GM23338 (cell line): ENCODE results near the gene MFAP3L. TPM values are rescaled to one million over a fixed set of nuclear protein-coding genes. Genes with fewer than 3 reads are reported as not detected.
"Not testable (repeated sequence)": the region's sequence is repeated elsewhere in the genome, so short reads cannot be mapped to it uniquely, and the experiment has no call there.

Experiments
- ATAC-seq: fragments of 200-7000 bp; cut with Tn5 transposase; 3 replicates; pipeline ENCODE4 v1.9.1; 2020
- DNase-seq: peaks from one replicate; pipeline ENCODE4 v3.0.0-alpha.2; 2015; ENCODE audit warnings: low spot score
- H2AFZ ChIP-seq: fragments of 200-600 bp; sonication (generic); 2 replicates; pipeline ENCODE4 v1.8.0; 2016; ENCODE audit warnings: antibody characterized with exemption, mild to moderate bottlenecking, moderate library complexity
- H3F3A ChIP-seq: fragments of 200-600 bp; sonication (generic); replicated peaks from 2 replicates; pipeline ENCODE4 v1.8.0; 2017; ENCODE audit warnings: antibody characterized with exemption, mixed run types, low read depth
- H3K27ac ChIP-seq: fragments of 200-600 bp; sonication (generic); 2 replicates; pipeline ENCODE4 v1.6.1; 2016; ENCODE audit warnings: low read depth
- H3K27me3 ChIP-seq: fragments of 200-600 bp; sonication (generic); 2 replicates; pipeline ENCODE4 v1.8.0; 2016; ENCODE audit warnings: mild to moderate bottlenecking, mixed run types, moderate library complexity; ENCODE audit not compliant: insufficient read depth
- H3K36me3 ChIP-seq: fragments of 200-600 bp; sonication (generic); 2 replicates; pipeline ENCODE4 v1.8.0; 2016; ENCODE audit warnings: mild to moderate bottlenecking; ENCODE audit not compliant: insufficient read depth
- H3K4me1 ChIP-seq: fragments of 200-600 bp; sonication (generic); 2 replicates; pipeline ENCODE4 v1.8.0; 2016; ENCODE audit warnings: mild to moderate bottlenecking, moderate library complexity; ENCODE audit not compliant: insufficient read depth
- H3K4me2 ChIP-seq: fragments of 200-600 bp; sonication (generic); 2 replicates; pipeline ENCODE4 v1.7.1; 2017; ENCODE audit warnings: mixed run types
- H3K4me3 ChIP-seq: fragments of 200-600 bp; sonication (generic); 2 replicates; pipeline ENCODE4 v1.6.1; 2016; ENCODE audit warnings: mixed run types
- H3K79me2 ChIP-seq: fragments of 200-600 bp; sonication (generic); replicated peaks from 2 replicates; pipeline ENCODE4 v1.8.0; 2017; ENCODE audit warnings: mild to moderate bottlenecking; ENCODE audit not compliant: insufficient read depth
- H3K9me2 ChIP-seq: fragments of 200-600 bp; sonication (generic); 2 replicates; pipeline ENCODE4 v1.8.0; 2017; ENCODE audit not compliant: insufficient read depth
- H4K20me1 ChIP-seq: fragments of 200-600 bp; sonication (generic); replicated peaks from 2 replicates; pipeline ENCODE4 v1.8.0; 2017; ENCODE audit warnings: mild to moderate bottlenecking; ENCODE audit not compliant: insufficient read depth
- H3K27ac Mint-ChIP-seq: 2 replicates; pipeline ENCODE4 v1.8.0; 2020; ENCODE audit warnings: inconsistent platforms, mild to moderate bottlenecking, moderate library complexity, mixed read lengths
- H3K27me3 Mint-ChIP-seq: 3 replicates; pipeline ENCODE4 v1.8.0; 2022; ENCODE audit warnings: low read depth, mild to moderate bottlenecking, moderate library complexity, mixed read lengths, inconsistent platforms; ENCODE audit not compliant: insufficient read depth, poor library complexity
- H3K36me3 Mint-ChIP-seq: 3 replicates; pipeline ENCODE4 v1.8.0; 2021; ENCODE audit warnings: low read depth, mild to moderate bottlenecking, inconsistent platforms, moderate library complexity, mixed read lengths
- H3K4me1 Mint-ChIP-seq: 3 replicates; pipeline ENCODE4 v1.8.0; 2020; ENCODE audit warnings: mild to moderate bottlenecking, inconsistent platforms, mixed read lengths
- H3K4me3 Mint-ChIP-seq: 3 replicates; pipeline ENCODE4 v1.8.0; 2021; ENCODE audit warnings: moderate library complexity, mild to moderate bottlenecking, inconsistent platforms, mixed read lengths
- H3K9me3 Mint-ChIP-seq: 3 replicates; pipeline ENCODE4 v1.8.0; 2020; ENCODE audit warnings: moderate library complexity, mild to moderate bottlenecking, inconsistent platforms, mixed read lengths
- CTCF ChIP-seq, 2 experiments: fragments of 200-600 bp in 1 of 2; sonication (generic) in 1 of 2; conservative IDR thresholded peaks; 2 replicates each; pipeline versions ENCODE4 v1.5.1 to v1.6.1; 2016 to 2017; ENCODE audit warnings: antibody characterized with exemption in 2 of 2, low read depth in 2 of 2, mild to moderate bottlenecking in 2 of 2, moderate library complexity in 1 of 2
- ETS1 ChIP-seq: IDR thresholded peaks from 2 replicates; pipeline ENCODE4 v1.6.1; 2016; ENCODE audit warnings: antibody characterized with exemption
- EZH2 ChIP-seq: fragments of 200-600 bp; sonication (generic); IDR thresholded peaks from one replicate; pipeline ENCODE4 v1.8.0; 2017; ENCODE audit warnings: antibody characterized with exemption, mild to moderate bottlenecking, low read depth; ENCODE audit not compliant: unreplicated experiment
- POLR2AphosphoS5 ChIP-seq: IDR thresholded peaks from 2 replicates; pipeline ENCODE4 v1.6.1; 2016; ENCODE audit warnings: antibody characterized with exemption, low read depth
- ZNF331 ChIP-seq: fragments of 250-450 bp; sonication (Bioruptor Pico); IDR thresholded peaks from 2 replicates; pipeline ENCODE4 v1.5.0; 2020; ENCODE audit warnings: low read depth, mild to moderate bottlenecking, moderate library complexity
- polyA plus RNA-seq: library from polyadenylated mRNA; unstranded; fragments of >200 nt; fragmentation: Nextera tagmentation; extraction: Ambion mirVana; gene quantifications from 2 replicates; pipeline ENCODE4 v1.2.1, GENCODE V29; 2016
- total RNA-seq: library from RNA; depleted of rRNA; stranded (reverse); fragments of >200 nt; shearing (Covaris generic); gene quantifications from 2 replicates; pipeline ENCODE4 v1.2.3, GENCODE V29; 2014
- TF ChIP-seq, protein P1 (sequence below): IDR thresholded peaks from one replicate; pipeline ENCODE4 v1.6.1; 2018; ENCODE audit warnings: antibody characterized with exemption; ENCODE audit not compliant: unreplicated experiment

Gene MFAP3L
- total and polyA plus RNA-seq, 2 experiments from 2014 or later: 3.4 to 7.9 TPM

DNA sequence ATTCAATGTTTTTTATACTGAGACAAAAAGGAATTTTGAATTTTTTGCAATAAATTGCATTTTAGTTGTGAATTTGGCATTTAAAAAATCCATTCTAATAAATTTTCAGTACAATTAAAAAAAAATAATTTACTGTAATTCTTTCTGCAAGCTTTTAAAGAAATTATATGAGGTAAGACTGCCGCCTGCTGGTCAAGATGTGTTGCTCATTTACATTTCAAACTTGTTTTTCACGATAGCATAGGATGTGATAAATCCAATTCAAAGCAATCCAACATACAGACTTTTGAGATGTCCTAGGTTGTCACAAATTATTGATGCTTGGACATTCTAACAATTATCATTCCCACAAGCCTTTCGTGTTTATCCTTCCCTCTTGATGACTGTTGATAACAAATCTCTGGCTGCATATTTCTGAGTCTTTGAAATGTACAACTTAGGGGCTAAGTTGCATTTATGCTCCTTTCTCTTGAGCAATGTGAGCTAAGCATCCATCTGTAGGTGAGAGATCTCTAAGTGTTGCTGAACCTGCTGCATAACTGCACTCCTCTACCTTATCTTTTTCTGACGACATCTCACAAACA is 21.7 kb upstream of the MFAP3L start:
- Histone ChIP-seq H3K79me2 (no peaks in the 10 kb centered on the region), H3K27ac (no peak overlapping the region), H4K20me1 (no peaks in the 10 kb centered on the region), H3K4me1 (no peaks in the 10 kb centered on the region), H3K27me3 (no peaks in the 10 kb centered on the region), H3K9me2 (no peaks in the 10 kb centered on the region; the same call in 1 of the 2 replicates), H3F3A (no peaks in the 10 kb centered on the region), H3K36me3 (no peaks in the 10 kb centered on the region), H3K4me2 (no peak overlapping the region), H3K4me3 (no peak overlapping the region), H2AFZ (no peak overlapping the region)
- no peaks in the 10 kb centered on the region; the same call in 2 of the 3 replicates for H3K4me1 Mint-ChIP-seq
- peaks cover 18% of the 10 kb centered on the region; the same call in 2 of the 3 replicates for H3K9me3 Mint-ChIP-seq
- H3K4me3 Mint-ChIP-seq: no peak overlapping the region
- H3K27me3 Mint-ChIP-seq: no peaks in the 10 kb centered on the region
- DNase-seq (peak; percentile 79), ATAC-seq (no peak)
- H3K27ac Mint-ChIP-seq: no peak overlapping the region
- no peaks in the 10 kb centered on the region for H3K36me3 Mint-ChIP-seq
- TF ChIP-seq CTCF (conservative IDR thresholded peaks at IDR 0.05; ENCODE audit: low read depth in 2 of 2): peak; percentile 69 to 90
- TF ChIP-seq, protein P1, sequence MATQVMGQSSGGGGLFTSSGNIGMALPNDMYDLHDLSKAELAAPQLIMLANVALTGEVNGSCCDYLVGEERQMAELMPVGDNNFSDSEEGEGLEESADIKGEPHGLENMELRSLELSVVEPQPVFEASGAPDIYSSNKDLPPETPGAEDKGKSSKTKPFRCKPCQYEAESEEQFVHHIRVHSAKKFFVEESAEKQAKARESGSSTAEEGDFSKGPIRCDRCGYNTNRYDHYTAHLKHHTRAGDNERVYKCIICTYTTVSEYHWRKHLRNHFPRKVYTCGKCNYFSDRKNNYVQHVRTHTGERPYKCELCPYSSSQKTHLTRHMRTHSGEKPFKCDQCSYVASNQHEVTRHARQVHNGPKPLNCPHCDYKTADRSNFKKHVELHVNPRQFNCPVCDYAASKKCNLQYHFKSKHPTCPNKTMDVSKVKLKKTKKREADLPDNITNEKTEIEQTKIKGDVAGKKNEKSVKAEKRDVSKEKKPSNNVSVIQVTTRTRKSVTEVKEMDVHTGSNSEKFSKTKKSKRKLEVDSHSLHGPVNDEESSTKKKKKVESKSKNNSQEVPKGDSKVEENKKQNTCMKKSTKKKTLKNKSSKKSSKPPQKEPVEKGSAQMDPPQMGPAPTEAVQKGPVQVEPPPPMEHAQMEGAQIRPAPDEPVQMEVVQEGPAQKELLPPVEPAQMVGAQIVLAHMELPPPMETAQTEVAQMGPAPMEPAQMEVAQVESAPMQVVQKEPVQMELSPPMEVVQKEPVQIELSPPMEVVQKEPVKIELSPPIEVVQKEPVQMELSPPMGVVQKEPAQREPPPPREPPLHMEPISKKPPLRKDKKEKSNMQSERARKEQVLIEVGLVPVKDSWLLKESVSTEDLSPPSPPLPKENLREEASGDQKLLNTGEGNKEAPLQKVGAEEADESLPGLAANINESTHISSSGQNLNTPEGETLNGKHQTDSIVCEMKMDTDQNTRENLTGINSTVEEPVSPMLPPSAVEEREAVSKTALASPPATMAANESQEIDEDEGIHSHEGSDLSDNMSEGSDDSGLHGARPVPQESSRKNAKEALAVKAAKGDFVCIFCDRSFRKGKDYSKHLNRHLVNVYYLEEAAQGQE: no peak

GRCh38 chr4:170046156-170046555 is 20.0 kb upstream of the MFAP3L start:
- H3K79me2 ChIP-seq, H3K27ac Mint-ChIP-seq, H3K36me3 Mint-ChIP-seq, ATAC-seq, H3K36me3 ChIP-seq, H3K27me3 ChIP-seq, H3K27me3 Mint-ChIP-seq, H3K4me1 Mint-ChIP-seq, H4K20me1 ChIP-seq, H3K4me2 ChIP-seq, H3K27ac ChIP-seq, H3F3A ChIP-seq, H3K4me3 Mint-ChIP-seq, H3K4me1 ChIP-seq, H2AFZ ChIP-seq, H3K9me2 ChIP-seq, DNase-seq, H3K4me3 ChIP-seq: not testable (repeated sequence)
- H3K9me3 Mint-ChIP-seq: peaks cover 18% of the 10 kb centered on the region; the same call in 2 of the 3 replicates

DNA sequence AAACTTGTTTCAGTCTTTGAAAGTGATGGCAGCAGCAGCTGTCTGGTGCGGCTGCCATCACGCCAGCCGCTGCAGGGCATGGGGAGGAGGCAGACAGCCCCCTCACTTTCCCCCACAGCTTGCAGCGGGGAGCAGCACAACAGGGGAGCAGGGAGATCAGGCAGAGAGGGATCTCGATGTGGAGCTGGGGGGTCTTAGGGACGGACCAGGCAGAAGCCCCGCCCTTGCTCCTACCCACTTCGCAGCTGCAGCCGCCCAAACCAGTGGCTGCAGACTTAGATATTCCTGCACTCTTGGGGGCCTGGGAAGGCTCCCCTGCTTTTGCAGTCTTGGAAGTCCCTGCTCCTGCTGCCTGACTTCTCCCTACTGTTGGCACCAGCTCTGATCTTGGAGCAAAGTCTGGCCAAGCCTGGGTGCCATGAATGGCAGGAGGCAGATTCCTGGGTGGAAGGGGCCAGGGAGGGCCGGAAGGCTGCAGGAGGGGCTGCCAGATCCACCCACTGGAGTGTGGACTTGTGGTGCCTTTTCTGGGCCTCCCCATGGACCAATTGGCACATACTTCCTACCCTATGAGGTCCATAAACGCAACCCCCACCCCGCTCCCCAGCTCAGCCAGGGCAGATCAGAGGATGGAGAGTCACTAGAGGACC is 14.0 kb upstream of the MFAP3L start:
- Histone ChIP-seq H3K4me1 (no peaks in the 10 kb centered on the region), H2AFZ (no peak overlapping the region), H3K79me2 (no peaks in the 10 kb centered on the region), H3K36me3 (no peaks in the 10 kb centered on the region), H3F3A (no peaks in the 10 kb centered on the region), H3K4me3 (no peak overlapping the region), H3K27ac (no peak overlapping the region), H3K4me2 (no peak overlapping the region), H3K9me2 (no peaks in the 10 kb centered on the region), H3K27me3 (no peaks in the 10 kb centered on the region), H4K20me1 (no peaks in the 10 kb centered on the region)
- peaks cover 3% of the 10 kb centered on the region; the same call in 1 of the 3 replicates for H3K9me3 Mint-ChIP-seq
- TF ChIP-seq POLR2AphosphoS5: no peak
- no peak for TF ChIP-seq ZNF331 (CRISPR knock-in tag)
- no peak for TF ChIP-seq ETS1
- TF ChIP-seq EZH2: no peak
- ATAC-seq: no peak
- no peak for DNase-seq
- no peak overlapping the region for H3K27ac Mint-ChIP-seq
- peaks cover 14% of the 10 kb centered on the region for H3K4me1 Mint-ChIP-seq
- H3K27me3 Mint-ChIP-seq: no peaks in the 10 kb centered on the region
- no peak overlapping the region for H3K4me3 Mint-ChIP-seq
- H3K36me3 Mint-ChIP-seq: no peaks in the 10 kb centered on the region
